Measurements from ENCODE around the gene ERC2.

DNA sequence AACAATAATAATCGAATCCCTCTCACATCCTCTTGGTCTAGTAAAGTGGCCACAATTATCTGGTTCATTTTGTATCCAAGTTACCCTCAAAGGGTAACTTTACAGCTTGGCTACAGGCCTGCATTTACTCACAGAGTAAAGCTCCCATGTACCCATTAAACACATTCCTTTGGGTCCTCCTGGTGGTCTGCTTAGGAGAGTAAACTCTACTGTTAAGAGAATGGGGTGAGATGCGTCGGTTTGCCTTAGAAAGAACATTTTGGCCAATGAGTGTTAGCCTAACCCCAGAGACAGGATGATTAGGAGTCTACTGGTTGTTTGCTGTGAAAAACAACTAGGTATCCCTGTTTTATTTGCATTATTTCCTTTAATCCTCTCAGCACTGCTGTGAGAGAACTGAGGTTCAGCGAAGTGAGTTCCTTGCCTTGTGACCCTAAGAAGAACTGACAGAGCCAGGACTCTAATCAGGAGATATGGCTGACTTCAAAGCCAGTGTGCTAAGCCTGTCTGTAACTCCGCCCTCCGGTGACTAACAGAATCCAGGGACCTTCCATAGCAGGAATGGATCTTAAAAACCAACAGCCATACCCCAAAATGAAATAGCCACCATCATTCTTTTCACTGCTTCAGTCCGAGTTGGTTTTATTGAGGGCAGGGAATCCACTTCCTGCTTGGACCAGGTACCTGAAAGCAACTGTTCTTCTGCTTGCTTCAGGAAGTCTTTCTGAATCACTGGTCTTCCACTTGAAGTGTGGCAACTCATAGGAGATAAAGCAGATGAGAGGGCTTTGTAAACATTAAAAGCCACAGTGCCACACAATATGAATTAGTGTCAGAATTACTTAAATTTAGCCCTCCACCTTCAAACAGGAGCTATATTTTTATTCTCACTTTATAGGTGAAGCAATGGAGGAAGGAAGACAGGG lies 663.8 kb downstream of the ERC2 start:
- TF ChIP-seq POLR2AphosphoS5 (IDR thresholded peaks at IDR 0.05): no peak
- TF ChIP-seq, protein P1, sequence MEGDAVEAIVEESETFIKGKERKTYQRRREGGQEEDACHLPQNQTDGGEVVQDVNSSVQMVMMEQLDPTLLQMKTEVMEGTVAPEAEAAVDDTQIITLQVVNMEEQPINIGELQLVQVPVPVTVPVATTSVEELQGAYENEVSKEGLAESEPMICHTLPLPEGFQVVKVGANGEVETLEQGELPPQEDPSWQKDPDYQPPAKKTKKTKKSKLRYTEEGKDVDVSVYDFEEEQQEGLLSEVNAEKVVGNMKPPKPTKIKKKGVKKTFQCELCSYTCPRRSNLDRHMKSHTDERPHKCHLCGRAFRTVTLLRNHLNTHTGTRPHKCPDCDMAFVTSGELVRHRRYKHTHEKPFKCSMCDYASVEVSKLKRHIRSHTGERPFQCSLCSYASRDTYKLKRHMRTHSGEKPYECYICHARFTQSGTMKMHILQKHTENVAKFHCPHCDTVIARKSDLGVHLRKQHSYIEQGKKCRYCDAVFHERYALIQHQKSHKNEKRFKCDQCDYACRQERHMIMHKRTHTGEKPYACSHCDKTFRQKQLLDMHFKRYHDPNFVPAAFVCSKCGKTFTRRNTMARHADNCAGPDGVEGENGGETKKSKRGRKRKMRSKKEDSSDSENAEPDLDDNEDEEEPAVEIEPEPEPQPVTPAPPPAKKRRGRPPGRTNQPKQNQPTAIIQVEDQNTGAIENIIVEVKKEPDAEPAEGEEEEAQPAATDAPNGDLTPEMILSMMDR (IDR thresholded peaks at IDR 0.05): no peak

Measured in breast epithelium (tissue), 3 donors.